Measurements from ENCODE around the gene TP73.
A peak's percentile ranks its signal among the peaks of the same experiment; 100 is the strongest.
"Not testable (repeated sequence)": the region's sequence is repeated elsewhere in the genome, so short reads cannot be mapped to it uniquely, and the experiment has no call there.

TP73 gene

DNA sequence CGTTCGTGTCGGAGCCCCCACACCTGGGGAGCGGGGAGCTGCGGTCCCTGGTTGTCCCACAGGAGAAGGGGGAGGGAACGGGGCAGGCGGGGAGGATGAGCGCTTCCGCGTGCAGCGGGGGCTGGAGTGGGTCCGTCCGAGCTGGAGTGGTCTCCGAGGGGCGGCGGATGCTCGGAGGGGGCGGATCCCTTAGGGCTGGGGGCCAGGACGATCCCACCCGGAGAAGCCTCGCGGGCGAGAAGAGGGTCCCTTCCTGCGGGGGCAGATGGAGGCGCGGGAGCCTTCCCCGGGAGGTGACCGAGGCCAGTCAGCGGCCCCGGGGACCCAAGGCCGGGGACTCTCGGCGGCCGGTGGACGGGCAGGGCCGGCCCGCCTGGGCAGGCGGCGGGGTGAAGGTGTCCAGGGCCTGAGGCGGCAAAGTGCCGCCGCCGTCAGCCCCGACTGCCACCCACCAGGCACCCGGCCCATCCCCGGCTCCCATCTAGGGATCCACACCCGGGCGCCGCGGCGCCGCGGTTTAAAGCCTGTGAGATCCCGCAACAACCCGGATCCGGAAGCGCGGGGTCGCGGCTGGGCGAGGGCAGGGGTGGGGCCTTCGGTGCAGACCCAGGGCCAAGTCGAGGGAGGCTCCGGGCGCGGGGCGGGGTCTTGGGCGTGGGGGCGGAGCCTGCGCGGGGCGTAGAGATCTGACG is 94.7 kb downstream of the TP73 start:
- DNase-seq: peak; percentile 91

DNA sequence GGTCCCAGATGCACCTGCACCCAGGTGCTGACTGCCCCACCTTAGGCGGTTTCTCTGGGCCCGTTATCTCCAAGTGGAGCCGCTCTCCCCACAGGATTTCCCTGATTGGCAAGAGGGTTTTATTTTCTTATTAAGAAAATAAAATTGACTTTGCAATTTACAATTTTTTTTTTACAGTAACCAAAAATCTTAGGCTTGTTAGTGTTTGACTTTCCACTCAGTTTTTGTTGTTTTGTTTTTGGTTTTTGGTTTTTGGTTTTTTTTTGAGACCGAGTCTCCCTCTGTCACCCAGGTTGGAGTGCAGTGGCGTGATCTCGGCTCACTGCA is 95.2 kb downstream of the TP73 start:
- no peak for DNase-seq

DNA sequence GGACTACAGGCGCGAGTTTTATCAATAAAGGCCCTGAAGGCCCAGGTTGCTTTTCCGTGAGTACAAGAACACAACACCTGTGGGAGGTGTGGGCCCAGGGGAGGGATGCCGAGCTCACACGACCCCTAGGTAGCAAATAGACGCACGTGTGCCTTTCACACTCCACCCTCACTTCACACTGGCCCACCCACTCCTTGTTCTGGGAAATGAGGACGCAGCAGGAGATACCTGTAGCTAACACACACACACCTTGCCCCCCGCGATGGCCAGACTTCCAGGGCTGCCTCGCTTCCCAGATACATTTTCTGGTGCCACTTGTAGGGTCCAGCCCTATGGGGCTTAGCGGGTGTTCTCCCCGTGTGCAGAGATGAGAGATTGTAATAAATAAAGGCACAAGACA is 95.6 kb downstream of the TP73 start:
- no peak for DNase-seq

- not testable (repeated sequence) for DNase-seq
Measured at GRCh38 chr1:3748316-3748900, 96.1 kb downstream of the TP73 start.

DNA sequence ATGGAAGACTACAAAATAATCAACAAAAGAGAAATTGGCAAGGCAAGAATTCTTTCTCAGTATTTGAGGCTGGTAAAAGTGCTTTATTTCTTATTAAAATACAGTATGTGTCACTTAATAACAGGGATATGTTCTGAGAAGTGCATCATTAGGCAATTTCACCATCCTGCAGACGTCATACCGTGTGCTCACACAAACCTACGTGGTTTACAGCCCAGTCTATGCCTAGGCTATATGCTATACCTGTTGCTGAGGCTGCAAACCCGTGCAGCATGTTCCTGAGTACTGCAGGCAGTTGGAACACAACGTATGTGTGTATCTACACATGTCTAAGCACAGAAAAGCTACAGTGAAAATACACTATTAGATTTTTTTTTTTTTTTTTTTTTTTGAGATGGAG is 97.2 kb downstream of the TP73 start:
- DNase-seq: no peak

DNA sequence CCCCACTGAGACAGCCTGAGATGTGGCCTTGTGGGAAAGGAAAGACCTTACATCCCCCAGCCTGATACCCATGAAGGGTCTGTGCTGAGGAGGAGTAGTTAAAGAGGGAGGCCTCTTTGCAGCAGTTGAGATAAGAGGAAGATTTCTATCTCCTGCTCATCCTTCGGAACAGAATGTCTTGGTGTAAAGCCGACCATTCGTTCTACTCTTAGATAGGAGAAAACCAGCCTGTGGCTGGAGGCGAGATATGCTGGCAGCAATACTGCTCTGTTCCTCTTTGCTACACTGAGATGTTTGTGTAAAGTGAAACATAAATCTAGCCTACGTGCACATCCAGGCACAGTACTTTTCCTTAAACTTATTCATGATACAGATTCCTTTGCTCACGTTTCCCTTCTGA is 98.4 kb downstream of the TP73 start:
- DNase-seq: no peak

DNA sequence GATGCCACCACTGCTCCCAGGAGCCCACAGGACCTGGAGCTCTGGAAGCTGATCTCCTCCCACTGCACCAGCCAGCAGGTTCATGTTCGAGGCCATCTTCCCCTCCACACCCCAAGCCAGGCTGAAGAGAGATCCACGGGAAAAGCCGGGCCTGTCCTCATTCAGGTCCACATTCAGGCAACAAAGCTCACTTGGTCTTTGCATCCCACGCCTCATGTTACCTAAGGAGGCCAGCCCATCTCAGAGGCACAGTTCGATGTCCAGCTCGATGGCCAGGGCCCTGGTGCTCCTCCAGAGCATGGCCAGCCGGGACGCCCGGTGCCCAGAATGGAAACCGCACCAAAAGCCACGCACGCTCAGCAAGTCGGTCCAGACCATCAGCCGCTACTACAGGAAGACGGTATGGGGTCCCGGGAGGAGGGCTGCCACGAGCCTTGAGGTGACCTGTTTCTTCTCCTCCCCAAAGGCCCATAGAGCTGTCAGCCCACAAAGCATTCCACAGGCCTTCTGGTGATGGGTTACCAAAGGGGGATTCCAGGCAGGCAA is 100.2 kb downstream of the TP73 start, which contains the start of gene CCDC27:
Gene CCDC27, plus strand, starts transcription at position 51 of the 546 bp plus-strand sequence. Its CDS starts 32 bp downstream, at position 83.
- no peak for DNase-seq

GRCh38 chr1:3753656-3754454 is 101.5 kb downstream of the TP73 start:
- DNase-seq: no peak

- DNase-seq: no peak
Measured at GRCh38 chr1:3756394-3756793, 104.1 kb downstream of the TP73 start.

- DNase-seq: no peak
Measured at GRCh38 chr1:3759164-3759563, 106.8 kb downstream of the TP73 start.

- no peak for DNase-seq
Measured at GRCh38 chr1:3759796-3760195, 107.5 kb downstream of the TP73 start.

GRCh38 chr1:3761296-3762010 is 109.1 kb downstream of the TP73 start:
- no peak for DNase-seq

DNA sequence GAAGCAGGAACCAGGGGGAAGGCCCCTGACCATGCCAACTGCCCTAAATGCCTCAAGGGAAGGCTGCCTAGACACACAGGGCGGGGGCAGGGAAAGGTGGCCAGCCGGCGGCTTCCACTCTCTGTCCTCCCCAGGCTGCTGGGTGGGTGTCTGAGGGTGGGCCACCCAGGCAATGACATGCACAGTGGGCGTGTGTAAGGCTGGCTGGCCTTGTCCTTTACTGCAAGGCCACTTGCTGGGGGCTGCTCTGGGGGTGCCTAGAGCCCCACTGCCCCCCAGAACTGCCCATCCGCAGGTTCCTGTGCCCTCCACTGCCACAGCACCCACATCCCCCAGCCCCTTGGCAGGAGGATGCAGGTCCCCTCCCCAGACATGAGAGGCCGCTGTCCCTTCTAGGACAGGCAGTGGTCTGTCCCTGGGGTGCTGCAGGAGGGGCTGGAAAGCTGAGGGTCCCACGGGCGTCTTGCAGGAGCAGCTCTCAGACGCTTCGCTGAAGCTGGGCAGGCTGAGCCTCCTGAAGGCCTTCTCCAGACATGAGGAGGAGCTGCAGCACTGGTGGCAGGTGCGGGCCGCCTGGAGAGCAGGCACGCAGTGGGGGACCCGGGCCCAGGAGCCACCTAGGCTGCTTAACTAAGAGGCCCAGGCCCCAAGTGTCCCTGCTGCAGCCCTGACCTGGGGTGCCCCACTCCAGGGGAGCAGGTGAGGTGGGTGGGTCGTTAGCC is 110.0 kb downstream of the TP73 start:
- DNase-seq: no peak

DNA sequence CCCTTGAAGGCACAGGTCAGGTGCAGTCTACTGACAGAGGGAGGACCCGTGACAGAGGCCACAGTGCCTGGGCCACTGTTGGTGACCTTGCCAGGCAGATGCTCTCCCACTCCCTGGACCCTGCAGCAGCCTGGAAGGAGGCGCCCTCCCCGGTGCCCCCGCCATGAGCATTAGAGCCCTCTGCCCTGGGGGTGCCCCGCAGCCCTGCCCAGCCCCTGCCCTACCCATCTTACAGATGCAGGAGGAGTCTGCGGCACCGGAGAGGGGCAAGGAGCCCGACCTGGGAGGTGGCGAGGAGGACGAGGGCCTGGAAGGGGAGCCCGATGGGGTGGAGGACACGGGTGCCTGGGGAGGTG is 110.5 kb downstream of the TP73 start:
- no peak for DNase-seq

- DNase-seq: no peak
Measured at GRCh38 chr1:3763351-3764125, 111.2 kb downstream of the TP73 start.

GRCh38 chr1:3767328-3767925 is 115.1 kb downstream of the TP73 start:
- no peak for DNase-seq

DNA sequence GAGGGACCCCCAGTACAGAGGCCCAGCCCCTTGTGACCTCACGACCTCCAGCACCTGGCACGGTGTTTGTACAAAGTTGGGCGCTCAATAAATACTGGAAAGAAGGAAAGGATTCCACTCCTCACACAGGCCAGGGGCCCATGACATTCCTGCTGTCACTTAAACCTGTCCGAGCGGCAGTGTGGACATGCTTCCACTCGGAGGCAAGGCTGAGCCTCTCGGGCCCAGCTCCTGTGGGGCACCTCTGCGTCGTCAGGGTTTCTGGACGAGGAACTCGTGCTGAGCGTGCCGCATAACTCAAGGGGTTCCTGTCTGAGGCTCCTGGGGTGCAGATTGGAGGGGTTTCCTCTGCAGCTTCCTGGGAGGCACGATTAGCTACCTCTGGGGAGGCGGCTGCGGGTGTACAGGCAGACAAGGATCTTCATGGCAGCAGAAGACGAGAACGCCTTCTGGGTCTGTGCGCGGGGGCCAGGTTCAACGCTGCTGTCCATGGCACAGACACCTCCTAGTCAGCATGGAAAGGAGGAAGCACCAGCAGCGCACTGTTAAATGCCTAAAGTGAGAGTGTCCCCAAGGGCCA is 116.6 kb downstream of the TP73 start:
- no peak for DNase-seq

DNA sequence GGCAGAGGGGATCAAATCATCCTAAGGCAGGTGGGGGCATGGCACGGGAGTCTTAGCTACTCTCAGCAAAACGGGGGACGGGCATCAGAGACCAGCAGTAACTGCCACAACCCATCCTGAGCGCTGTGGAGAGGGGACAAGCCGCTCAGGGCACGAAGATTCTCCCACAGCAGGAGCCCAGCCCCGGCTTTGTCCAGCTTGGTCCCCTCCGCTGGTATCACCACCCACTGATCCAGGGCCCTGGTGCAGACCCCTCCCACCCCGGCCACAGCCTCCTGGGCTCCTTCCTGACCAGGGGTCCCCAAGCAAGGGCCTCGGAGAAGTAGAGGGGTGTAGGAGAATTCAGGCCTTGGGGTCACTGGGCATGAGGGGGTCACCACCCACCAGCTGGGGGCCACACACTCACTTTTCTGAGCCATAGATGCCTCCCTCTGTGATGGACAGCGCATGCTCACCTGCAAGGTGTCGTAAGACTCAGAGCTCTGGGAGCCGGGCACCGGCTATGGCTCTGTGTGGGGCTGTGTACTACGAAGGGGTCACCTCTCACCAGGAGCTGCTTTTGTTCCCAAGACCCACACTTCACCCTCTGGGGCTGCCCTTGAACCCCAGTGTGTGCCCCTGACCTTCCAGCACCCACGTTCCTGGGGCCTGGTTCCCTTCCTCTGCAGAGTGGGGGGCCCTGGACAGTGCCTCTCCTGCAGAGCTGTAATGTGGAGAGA is 117.9 kb downstream of the TP73 start:
- no peak for DNase-seq

- DNase-seq: no peak
Measured at GRCh38 chr1:3771108-3772026, 119.1 kb downstream of the TP73 start.

Data from activated CD4-positive, alpha-beta T cell treated with anti-CD3 and anti-CD28 coated beads, Interleukin-2, amount 50 U/mL, for 16 hours (primary cell).